Psoas muscle (tissue), 8 donors: ENCODE measurements around the gene SEMA3C. TPM values are rescaled to one million over a fixed set of nuclear protein-coding genes. Genes with fewer than 3 reads are reported as not detected.
A peak's percentile ranks its signal among the peaks of the same experiment; 100 is the strongest.

Experiments used
- ATAC-seq, 4 donors: fragments of 200-7000 bp; cut with Tn5 transposase; one replicate each; pipeline ENCODE4 v1.9.1; 2020; ENCODE audit warnings: moderate library complexity in 3 of 4, mild to moderate bottlenecking in 2 of 4
- DNase-seq, 2 donors: peaks; one replicate each; pipeline ENCODE4 v3.0.0-alpha.2; 2020
- H3K27ac ChIP-seq: fragments of 200-600 bp; one replicate; pipeline ENCODE4 v1.8.0; 2022
- H3K27me3 ChIP-seq, 3 donors: fragments of 200-600 bp in 1 of 3; one replicate each; pipeline versions ENCODE4 v1.6.1 to v1.8.0; 2013 to 2022; ENCODE audit warnings: low read length in 2 of 3, mild to moderate bottlenecking in 2 of 3, moderate library complexity in 1 of 3; ENCODE audit not compliant: insufficient read depth in 3 of 3
- H3K36me3 ChIP-seq, 2 donors: fragments of 200-600 bp in 1 of 2; one replicate each; pipeline versions ENCODE4 v1.6.1 to v1.8.0; 2013 to 2022; ENCODE audit warnings: low read depth in 1 of 2, mild to moderate bottlenecking in 1 of 2, moderate library complexity in 1 of 2; ENCODE audit not compliant: insufficient read depth in 1 of 2
- H3K4me1 ChIP-seq: fragments of 200-600 bp; one replicate; pipeline ENCODE4 v1.8.0; 2022
- H3K4me3 ChIP-seq: fragments of 200-600 bp; one replicate; pipeline ENCODE4 v1.8.0; 2022; ENCODE audit warnings: mild to moderate bottlenecking
- H3K9me3 ChIP-seq: fragments of 200-600 bp; one replicate; pipeline ENCODE4 v1.8.0; 2022
- WGBS, 3 donors: extraction: QIAGEN DNeasy Blood & Tissue Kit; methylation state at CpG; one replicate each; pipeline versions ENCODE4 v1.1.6 to v1.1.7; 2013; 5-methylcytosine and 5-hydroxymethylcytosine counted together
- intact Hi-C, 2 donors: fragments of 100-400 bp; cut with DNase I; formaldehyde crosslinking; loops; one replicate each; pipeline versions ENCODE4 v1.11.0 to v1.14.2; 2022
- polyA plus RNA-seq, 3 donors: library from polyadenylated mRNA; stranded (reverse); fragments of 200-250 nt; gene quantifications; one replicate each; pipeline ENCODE4 v1.2.3, GENCODE V29; 2013
- total RNA-seq, 4 donors: library from RNA; stranded (reverse); fragmentation: NEBNext Ultra II Directional in 2 of 4; extraction: Animal tissue kit (Norgen Biotek cat#: 25700) in 2 of 4; gene quantifications; one replicate each; pipeline versions ENCODE4 v1.2.1 to v1.2.4, GENCODE V29; 2021 to 2023
- TF ChIP-seq, protein P1 (sequence below): fragments of 200-600 bp; IDR thresholded peaks from one replicate; pipeline ENCODE4 v1.8.0; 2022; ENCODE audit warnings: antibody characterized with exemption
- donor health status: healthy with polysubstance abuse.
- donor health status: DM: no; HTN: no; CAD: no; lungs with moderate emphysema.
- donor health status: Bipolar disorder and iron deficiency.
- donor health status: healthy.
- donor health status: DM: yes; HTN: yes; CAD: no.
- donor health status: DM: no; HTN: no; CAD: no.
- donor health status: DM: no; HTN: no; CAD: no.
- donor health status: DM: yes; HTN: yes; CAD: no.

The SEMA3C gene
- total and polyA plus RNA-seq, 7 donors = 6.6 to 63.1 (median 18.3) TPM

DNA sequence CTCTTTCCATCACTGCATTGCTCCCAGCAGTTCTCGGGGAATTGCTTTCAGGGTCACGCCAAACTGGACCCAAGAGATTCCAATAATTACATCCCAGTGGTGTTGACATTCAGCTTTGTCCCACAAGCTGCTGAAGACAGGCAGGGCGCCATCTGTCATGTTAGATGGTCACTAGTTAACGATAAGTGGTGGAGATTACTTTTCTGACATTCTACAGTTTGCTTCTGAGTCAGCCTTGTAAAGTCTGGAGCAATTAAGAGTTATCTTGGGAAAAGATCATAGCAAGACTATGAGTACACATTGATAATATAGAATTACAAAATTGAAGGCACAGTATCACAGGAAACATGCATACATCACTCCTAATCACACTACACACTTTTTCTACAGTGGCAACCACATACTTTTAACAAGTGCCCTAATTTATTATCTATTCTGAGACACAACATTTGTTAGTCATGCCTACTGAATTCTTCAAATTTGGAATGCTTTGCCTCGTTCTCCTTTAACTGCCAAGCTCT lies 41.9 kb downstream of the SEMA3C start:
- no peak for DNase-seq
- 24 to 33% (median 28%) methylated on average over 5 of the region's 5 CpGs for WGBS, 3 donors
- Histone ChIP-seq H3K36me3 (no peaks in the 10 kb centered on the region), H3K27me3 (no peaks in the 10 kb centered on the region), H3K9me3 (no peaks in the 10 kb centered on the region), H3K4me1 (peaks cover 4% of the 10 kb centered on the region), H3K4me3 (no peak overlapping the region), H3K27ac (no peak overlapping the region)
- intact Hi-C loops = no loop called here
- TF ChIP-seq, protein P1, sequence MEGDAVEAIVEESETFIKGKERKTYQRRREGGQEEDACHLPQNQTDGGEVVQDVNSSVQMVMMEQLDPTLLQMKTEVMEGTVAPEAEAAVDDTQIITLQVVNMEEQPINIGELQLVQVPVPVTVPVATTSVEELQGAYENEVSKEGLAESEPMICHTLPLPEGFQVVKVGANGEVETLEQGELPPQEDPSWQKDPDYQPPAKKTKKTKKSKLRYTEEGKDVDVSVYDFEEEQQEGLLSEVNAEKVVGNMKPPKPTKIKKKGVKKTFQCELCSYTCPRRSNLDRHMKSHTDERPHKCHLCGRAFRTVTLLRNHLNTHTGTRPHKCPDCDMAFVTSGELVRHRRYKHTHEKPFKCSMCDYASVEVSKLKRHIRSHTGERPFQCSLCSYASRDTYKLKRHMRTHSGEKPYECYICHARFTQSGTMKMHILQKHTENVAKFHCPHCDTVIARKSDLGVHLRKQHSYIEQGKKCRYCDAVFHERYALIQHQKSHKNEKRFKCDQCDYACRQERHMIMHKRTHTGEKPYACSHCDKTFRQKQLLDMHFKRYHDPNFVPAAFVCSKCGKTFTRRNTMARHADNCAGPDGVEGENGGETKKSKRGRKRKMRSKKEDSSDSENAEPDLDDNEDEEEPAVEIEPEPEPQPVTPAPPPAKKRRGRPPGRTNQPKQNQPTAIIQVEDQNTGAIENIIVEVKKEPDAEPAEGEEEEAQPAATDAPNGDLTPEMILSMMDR = no peak
- ATAC-seq = peak in 3 of 4 donors; percentile 48 to 72 (median 64)

- Histone ChIP-seq H3K9me3 (no peaks in the 10 kb centered on the region), H3K36me3 (no peaks in the 10 kb centered on the region), H3K4me1 (peaks cover 13% of the 10 kb centered on the region), H3K27me3 (no peaks in the 10 kb centered on the region), H3K27ac (no peak overlapping the region), H3K4me3 (no peak overlapping the region)
- DNase-seq (no peak), ATAC-seq (no peak)
- intact Hi-C loops = no loop called here
- 86 to 88% (median 86%) methylated on average over 9 of the region's 9 CpGs for WGBS, 3 donors
- TF ChIP-seq, protein P1 = no peak
Observed at GRCh38 chr7:80875537-80876120, 43.2 kb downstream of the SEMA3C start.

GRCh38 chr7:80873140-80873539 lies 45.7 kb downstream of the SEMA3C start:
- intact Hi-C loops = no loop called here
- H3K4me1 ChIP-seq = peaks cover 19% of the 10 kb centered on the region
- no peak overlapping the region for H3K27ac ChIP-seq
- TF ChIP-seq, protein P1 = no peak
- no peaks in the 10 kb centered on the region for H3K9me3 ChIP-seq
- H3K27me3 ChIP-seq = no peaks in the 10 kb centered on the region
- 88 to 89% (median 88%) methylated on average over 5 of the region's 5 CpGs for WGBS, 3 donors
- ATAC-seq = no peak
- DNase-seq = no peak
- H3K36me3 ChIP-seq = no peaks in the 10 kb centered on the region
- no peak overlapping the region for H3K4me3 ChIP-seq

DNA sequence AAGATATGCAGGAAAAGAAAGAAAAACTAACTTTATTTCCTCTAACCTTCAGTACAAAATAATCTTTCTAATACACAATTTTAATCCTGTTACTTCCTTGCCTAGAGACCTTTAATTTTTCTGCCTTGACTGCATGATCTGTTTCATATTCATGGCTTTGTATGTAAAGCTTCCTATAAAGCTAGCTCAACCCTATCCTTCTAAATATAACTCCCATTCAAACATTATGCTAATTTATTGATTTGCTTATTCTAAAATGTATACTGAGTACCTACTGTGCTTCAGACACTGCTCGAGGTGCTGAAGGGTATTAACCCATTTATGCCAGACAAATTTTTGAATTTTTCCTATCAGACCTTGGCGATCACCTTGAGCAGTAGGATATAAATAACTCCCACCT lies 47.6 kb downstream of the SEMA3C start:
- Histone ChIP-seq H3K4me3 (peak overlapping the region; percentile 30), H3K36me3 (no peaks in the 10 kb centered on the region), H3K4me1 (peaks cover 15% of the 10 kb centered on the region), H3K27ac (peak overlapping the region; percentile 54), H3K27me3 (no peaks in the 10 kb centered on the region), H3K9me3 (no peaks in the 10 kb centered on the region)
- no peak for DNase-seq
- intact Hi-C loops = no loop called here
- TF ChIP-seq, protein P1 = no peak
- 29 to 56% (median 44%) methylated on average over 2 of the region's 2 CpGs for WGBS, 3 donors
- ATAC-seq = peak in 1 of 4 donors; percentile 19

DNA sequence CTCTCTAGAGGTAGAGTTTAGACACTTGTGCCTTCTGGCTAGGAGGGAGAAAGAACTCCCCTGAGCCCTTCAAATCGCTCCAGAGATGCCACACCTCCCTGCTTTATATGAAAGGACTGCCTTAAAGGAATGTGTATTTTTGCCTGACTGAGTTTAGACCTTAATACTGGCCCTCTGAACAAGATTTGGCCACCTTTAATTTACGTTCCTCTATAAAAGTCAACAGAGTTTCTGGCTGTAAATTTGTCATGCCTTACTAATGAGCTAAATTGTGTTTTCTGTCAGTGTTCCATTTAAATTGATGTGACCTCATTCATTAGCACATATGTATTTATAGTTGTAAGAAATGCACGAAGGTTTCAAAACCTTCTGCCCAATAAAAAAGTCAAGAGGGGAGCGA lies 48.0 kb downstream of the SEMA3C start:
- TF ChIP-seq, protein P1 = no peak
- Histone ChIP-seq H3K27me3 (no peaks in the 10 kb centered on the region), H3K36me3 (no peaks in the 10 kb centered on the region), H3K4me1 (peaks cover 15% of the 10 kb centered on the region), H3K27ac (peak overlapping the region; percentile 54), H3K4me3 (peak overlapping the region; percentile 30), H3K9me3 (no peaks in the 10 kb centered on the region)
- intact Hi-C loops = no loop called here
- 29 to 58% (median 39%) methylated on average over 4 of the region's 4 CpGs for WGBS, 3 donors
- peak in 3 of 4 donors; percentile 42 to 53 (median 46) for ATAC-seq
- DNase-seq = no peak
